Measurements from ENCODE around the gene AFTPH.

- no peak for TF ChIP-seq EP300 (IDR thresholded peaks at IDR 0.05)
- no peak for TF ChIP-seq CTCF (IDR thresholded peaks at IDR 0.05)
Observed at GRCh38 chr2:64617631-64618151, 93.6 kb downstream of the AFTPH start.
